Fibroblast of pulmonary artery (primary cell): ENCODE measurements around the gene CTIF.

Source experiments
- DNase-seq: peaks from one replicate; pipeline ENCODE4 v3.0.0-alpha.2; 2010; ENCODE audit warnings: low read depth
- H3K4me3 ChIP-seq: replicated peaks from 2 replicates; pipeline ENCODE4 v1.5.1; 2011; ENCODE audit warnings: low read depth, mild to moderate bottlenecking, control low read depth, low read length, moderate library complexity
- TF ChIP-seq, protein P1 (sequence below): IDR thresholded peaks from 2 replicates; pipeline ENCODE4 v1.5.1; 2011; ENCODE audit warnings: mild to moderate bottlenecking, control low read depth, low read length, inconsistent platforms; ENCODE audit errors: missing control alignments

The CTIF gene

DNA sequence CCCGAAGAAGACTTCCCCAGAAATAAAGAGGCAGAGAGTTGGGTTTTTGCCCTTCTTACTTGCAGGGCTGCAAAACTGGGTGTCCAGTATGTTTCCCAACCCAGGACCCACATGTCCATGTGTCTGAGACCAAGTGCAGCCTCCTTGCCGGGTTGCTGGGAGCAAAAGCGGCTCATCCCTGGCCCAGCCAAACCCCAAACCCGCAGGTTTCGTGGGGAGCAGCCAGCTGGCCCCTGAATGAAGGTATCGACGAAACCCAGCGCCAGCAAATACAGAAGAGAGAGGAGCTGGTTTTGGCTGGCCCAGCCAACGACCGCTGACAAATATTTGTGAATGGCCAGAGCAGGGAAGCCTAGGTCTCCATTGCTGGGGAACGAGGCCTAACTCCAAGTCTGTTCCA lies 214.9 kb downstream of the CTIF start:
- H3K4me3 ChIP-seq, result no peak overlapping the region
- TF ChIP-seq, protein P1, sequence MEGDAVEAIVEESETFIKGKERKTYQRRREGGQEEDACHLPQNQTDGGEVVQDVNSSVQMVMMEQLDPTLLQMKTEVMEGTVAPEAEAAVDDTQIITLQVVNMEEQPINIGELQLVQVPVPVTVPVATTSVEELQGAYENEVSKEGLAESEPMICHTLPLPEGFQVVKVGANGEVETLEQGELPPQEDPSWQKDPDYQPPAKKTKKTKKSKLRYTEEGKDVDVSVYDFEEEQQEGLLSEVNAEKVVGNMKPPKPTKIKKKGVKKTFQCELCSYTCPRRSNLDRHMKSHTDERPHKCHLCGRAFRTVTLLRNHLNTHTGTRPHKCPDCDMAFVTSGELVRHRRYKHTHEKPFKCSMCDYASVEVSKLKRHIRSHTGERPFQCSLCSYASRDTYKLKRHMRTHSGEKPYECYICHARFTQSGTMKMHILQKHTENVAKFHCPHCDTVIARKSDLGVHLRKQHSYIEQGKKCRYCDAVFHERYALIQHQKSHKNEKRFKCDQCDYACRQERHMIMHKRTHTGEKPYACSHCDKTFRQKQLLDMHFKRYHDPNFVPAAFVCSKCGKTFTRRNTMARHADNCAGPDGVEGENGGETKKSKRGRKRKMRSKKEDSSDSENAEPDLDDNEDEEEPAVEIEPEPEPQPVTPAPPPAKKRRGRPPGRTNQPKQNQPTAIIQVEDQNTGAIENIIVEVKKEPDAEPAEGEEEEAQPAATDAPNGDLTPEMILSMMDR, result no peak
- no peak for DNase-seq

DNA sequence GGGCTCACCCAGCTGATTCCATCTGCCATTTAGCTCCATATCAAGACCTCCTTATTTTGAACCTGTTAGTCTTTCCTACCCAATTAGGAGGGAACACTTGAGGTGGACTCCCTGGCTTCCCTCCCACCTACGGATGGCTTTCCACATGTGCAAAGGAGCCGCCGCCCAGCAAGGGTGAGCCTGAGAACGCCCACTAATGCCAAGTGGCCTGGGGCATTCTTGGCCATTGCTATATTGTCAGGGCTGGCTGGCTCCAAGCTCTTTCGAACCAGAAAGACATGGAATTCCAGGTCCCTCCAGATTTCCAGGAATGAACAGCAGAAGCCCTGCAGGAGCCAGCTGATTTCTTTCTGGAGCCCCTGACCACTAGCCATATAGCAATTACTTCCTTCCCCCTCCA lies 215.7 kb downstream of the CTIF start:
- H3K4me3 ChIP-seq, result no peak overlapping the region
- DNase-seq, result no peak
- TF ChIP-seq, protein P1, result no peak

GRCh38 chr18:48754993-48755473 lies 216.2 kb downstream of the CTIF start:
- TF ChIP-seq, protein P1, result no peak
- DNase-seq, result no peak
- no peak overlapping the region for H3K4me3 ChIP-seq

GRCh38 chr18:48756511-48757226 lies 217.8 kb downstream of the CTIF start:
- H3K4me3 ChIP-seq, result no peak overlapping the region
- TF ChIP-seq, protein P1, result no peak
- no peak for DNase-seq

- no peak for DNase-seq
- H3K4me3 ChIP-seq, result no peak overlapping the region
- TF ChIP-seq, protein P1, result no peak
Measured at GRCh38 chr18:48757367-48757766, 218.5 kb downstream of the CTIF start.

- TF ChIP-seq, protein P1, result no peak
- DNase-seq, result no peak
- H3K4me3 ChIP-seq, result no peak overlapping the region
Measured at GRCh38 chr18:48757906-48758305, 219.1 kb downstream of the CTIF start.

- H3K4me3 ChIP-seq, result no peak overlapping the region
- TF ChIP-seq, protein P1, result no peak
- DNase-seq, result no peak
Measured at GRCh38 chr18:48761582-48761981, 222.8 kb downstream of the CTIF start.
